Esophagus mucosa (tissue), 1 donor: ENCODE data around the gene ALDH1L1. TPM values are rescaled to one million over a fixed set of nuclear protein-coding genes. Genes with fewer than 3 reads are reported as not detected.
A peak's percentile ranks its signal among the peaks of the same experiment; 100 is the strongest.
"Not testable (repeated sequence)": the region's sequence is repeated elsewhere in the genome, so short reads cannot be mapped to it uniquely, and the experiment has no call there.

ENCODE experiments used
- ATAC-seq: fragments of 200-7000 bp; cut with Tn5 transposase; one replicate; pipeline ENCODE4 v1.9.1; 2020
- total RNA-seq: library from RNA; stranded (reverse); gene quantifications from one replicate; pipeline ENCODE4 v1.2.4, GENCODE V29; 2023
- donor health status: DM: yes; HTN: yes; CAD: no.

ALDH1L1 gene
- total RNA-seq, 1 donor from 2014 or later: 4.5 TPM

DNA sequence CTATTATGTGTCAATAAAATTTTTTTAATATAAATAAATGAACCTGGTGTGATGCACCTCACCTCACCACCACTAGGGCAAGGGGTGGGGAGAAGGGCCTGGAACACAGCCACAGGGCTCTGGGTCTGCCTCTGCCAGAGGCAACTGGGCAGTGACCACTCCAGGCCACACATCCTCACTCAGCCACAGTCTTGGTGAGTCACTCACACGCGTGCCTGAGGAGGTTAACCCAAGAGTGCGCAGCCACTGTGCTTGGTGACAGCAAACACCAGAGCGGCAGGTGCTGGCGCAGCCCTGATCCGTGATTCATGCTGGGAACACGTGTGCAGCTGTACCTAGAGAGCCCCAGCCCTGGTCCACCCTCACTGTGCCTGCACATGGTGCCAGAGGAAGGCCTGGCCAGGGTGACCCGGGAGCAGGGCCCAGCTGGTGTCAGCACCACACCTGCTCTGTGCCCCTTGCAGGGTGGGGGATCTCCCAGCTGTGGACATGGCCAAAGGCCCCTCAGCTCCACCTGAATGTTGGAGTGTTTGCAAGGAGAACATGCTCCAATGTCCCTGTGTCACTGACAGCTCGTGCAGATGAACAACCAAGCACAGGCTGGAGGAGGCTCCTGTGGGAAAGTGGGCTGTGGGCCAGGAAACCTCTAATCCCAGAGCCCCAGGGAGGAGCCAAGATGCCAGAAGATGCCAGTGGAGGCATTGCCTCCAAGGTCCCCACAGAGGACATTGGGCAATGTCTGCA is 98.6 kb downstream of the ALDH1L1 start:
- peak; percentile 92 for ATAC-seq

DNA sequence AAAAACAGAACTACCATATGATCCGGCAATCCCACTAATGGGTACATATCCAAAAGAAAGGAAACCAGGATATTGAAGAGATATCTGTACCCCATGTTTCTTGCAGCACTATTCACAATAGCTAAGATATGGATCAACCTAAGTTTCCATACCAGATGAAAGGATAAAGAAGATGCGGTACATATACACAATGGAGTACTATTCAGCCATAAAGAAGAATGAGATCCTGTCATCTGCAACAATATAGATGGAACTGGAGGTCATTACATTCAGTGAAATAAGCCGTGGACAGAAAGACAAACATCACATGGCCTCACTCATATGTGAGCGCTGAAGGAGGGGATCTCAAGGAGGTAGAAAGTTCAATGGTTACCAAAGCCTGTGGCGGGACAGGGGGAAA is 99.4 kb downstream of the ALDH1L1 start:
- no peak for ATAC-seq

DNA sequence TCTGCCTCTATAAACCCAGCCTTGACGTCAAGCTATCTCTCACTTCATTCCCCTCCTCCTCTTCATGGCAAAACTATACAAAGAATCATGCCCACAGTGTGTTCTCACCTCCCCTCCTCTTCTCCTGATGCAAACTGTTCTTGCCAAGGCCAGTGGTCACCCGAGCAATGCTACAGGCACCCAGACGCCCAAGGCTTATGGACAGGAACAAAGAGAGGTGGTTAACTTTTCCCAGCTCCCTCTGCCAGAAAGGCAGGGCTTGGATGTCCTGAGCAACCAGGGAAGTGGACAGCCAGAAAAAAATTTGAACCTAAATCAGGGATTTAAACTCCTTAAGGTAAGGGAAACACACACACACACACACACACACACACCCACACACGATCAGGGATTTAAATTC is 101.5 kb downstream of the ALDH1L1 start:
- ATAC-seq: no peak

DNA sequence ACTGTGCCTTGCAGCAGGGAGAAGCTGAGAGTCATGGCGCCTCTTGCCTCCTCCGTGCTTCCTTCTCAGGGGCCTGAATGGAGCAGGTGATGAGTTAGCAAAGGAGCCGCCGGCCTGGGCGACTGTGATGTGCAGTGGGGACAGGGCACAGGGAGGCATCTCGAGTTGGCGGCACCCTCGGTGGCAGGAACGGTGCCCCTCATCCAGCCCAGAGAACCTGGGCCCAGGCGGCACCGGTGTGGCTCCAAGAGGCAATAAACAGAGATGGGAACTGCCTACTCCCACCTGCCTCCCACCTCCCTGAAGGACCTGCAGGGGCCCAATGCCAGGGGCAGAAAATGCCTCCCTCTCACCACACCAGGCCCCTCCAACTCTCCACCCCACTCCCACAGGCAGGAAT is 102.6 kb downstream of the ALDH1L1 start:
- ATAC-seq: no peak

DNA sequence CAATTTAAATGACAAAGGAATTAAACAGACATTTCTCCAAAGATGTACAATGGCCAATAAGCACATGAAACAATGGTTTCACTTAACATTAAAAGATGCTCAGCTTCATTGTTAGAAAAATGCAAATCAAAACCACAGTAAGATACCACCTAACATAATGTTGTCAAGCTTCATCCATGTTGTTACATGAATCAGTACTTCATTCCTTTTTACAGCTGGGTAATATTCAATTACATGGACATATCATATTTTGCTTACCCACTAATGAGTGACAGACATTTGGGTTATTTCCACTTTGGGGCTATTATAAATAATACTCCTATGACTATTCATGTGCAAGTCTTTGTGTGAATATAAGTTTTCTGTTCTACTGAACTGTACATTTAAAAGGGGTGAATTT is 104.2 kb downstream of the ALDH1L1 start:
- ATAC-seq: no peak

DNA sequence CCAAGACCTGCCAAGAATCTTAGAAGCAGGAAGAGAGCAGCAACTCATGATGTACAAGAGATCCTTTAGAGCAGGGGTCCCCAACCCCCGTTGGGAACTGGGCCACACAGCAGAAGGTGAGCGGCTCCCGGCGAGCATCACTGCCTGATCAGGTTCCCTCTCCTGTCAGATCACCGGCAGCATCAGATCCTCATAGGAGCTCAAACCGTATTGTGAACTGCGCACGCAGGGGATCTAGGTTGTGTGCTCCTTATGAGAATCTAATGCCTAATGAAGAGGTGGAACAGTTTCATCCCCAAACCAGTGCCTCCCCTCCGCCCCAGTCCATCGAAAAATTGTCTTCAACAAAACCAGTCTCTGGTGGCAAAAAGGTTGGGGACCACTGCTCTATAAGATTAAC is 110.2 kb downstream of the ALDH1L1 start:
- ATAC-seq: no peak

DNA sequence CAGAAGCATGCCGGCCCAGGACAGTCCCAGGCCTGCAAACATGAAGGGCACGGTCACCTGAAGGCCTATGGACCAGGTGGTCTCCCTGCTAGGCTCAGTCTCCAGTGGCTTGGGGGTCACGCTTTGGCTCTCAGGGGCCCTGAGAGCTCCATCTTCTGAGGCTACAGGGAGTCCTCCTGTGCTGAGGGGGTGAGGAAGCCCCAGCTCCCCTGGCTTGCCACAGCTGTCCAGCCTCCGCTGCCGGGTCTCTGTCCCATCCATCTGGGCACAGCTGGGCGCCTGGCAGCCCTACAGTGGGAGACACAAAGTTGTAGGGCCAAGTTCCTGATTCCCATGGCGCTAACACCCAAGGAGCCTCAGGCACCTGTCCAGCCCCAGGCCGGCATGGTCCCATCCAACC is 112.4 kb downstream of the ALDH1L1 start:
- peak; percentile 12 for ATAC-seq

DNA sequence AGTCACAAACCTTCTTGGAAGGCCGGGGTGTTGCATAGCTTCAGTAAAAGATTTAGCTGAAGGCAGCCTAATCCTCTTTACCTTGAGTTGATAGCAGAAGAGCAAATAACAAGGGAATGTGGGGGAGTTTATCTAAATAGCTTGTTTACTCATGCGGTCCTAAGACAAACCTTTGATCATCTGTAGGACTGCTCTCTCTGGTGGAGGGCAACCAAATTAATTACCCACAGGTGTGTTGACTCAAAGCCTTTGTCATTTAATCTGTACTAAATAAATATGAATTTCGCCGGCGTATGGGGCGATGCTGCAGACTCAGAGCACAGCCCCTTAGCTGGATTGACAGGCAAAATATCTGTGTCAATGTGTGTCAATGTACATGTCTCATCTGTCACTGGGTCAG is 113.7 kb downstream of the ALDH1L1 start:
- ATAC-seq: not testable (repeated sequence)

DNA sequence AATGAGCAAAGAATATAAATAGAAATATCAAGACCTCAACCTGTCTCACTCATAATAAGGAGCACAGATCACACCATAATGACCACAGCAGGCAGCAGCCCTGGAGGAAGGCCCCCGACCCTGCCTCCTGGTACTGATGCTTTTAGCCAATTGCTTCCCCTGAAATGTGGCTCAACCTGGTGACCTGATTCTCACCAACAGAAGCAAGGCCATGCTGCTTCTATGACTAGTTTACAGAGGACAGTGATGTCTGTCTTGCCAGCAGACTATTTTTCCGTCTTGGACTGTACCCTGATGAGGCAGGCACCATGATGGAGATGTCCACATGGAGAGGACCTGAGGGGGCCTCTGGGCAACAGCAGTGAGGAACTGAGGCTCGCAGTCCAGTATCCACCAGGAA is 114.5 kb downstream of the ALDH1L1 start:
- no peak for ATAC-seq

DNA sequence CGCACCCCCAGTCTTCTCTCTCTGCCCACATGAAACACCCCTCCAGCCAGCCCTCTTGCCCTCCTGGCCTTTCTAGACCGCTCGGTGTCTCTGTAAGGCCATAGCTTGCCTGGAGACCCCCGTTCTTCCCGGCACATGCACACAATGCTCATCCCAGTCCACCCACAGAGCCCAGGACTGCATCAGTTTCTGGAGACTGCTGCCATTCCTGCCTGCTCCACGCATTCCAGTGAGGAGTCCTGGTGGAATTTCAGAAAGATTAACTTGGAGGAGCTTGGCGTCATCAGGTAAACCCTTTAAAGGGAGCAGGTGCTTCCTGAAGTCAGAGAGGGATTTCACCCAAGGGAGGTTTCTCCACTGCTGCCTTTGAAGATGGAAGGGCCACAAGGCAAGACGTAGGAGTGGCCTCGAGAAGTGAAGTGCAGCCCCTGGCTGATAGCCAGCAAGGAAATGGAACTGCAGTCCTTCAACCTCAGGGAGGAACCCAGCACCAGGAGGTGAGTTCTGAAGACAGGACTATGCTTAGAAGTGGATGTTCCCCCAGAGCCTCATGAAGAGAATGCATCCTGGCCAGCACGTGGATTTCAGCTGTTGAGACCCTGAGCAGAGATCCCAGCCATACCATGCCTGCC is 115.6 kb downstream of the ALDH1L1 start:
- peak; percentile 71 for ATAC-seq

DNA sequence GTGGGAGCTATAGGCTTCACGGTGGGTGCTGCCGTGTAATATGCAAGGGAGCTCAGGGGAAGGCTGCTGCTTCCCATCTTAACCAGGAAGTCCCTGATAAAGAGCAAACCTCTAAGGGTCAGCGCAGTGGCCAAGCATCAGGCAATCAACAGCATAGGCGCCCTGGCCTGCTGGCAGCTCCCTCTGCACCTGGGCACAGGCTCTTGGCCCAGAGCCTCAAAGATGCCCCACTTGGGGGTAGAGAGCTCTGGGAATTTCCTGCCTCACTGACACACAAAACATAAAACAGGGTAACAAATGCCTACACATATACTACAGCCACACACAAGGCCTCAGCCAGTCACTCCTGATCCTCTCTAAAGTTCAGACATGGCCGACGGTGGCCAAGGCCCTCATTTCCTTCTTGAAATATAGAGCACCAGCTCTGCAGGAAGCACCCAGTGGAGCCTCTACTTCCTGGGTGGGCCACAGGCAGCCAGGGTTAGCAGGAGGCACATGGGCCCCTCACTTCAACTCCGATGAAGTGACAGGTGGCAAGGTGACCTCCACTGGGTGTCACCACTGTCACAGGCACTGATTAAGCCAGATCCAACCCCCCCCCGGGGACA is 116.9 kb downstream of the ALDH1L1 start:
- no peak for ATAC-seq

DNA sequence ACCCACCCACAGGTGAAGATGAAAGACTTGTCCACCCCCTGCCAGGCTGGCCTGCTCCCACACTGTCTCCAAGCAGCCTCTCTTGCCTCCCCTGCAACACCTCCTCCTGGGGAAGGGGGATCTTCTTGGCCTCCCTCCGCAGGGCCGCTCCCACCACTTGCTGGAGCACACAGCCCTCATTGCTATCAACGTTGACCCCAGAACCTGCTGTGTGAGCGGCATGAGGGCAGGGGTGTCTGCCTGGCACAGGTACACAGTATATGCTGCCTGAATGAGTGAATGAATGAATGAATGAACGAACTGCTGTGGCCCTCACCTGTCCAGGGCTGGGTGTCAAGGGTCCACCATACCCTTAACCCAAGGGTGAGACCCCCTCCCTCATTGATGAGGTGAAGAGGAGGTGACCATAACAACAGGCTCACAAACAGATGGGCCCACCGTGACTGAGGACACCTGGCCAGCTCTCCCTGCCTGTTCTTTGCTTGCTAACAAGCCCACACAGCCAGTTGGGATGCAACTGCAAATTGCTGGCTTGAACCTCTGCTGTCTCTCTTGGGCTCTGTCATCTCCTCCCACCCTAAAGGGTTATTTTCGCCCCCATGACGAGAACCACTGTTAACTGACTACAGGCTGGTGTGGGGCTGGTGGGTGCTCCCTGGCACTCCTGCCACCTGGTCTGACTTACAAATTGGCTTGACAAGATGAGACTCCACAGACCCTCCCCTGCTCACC is 118.9 kb downstream of the ALDH1L1 start:
- no peak for ATAC-seq

DNA sequence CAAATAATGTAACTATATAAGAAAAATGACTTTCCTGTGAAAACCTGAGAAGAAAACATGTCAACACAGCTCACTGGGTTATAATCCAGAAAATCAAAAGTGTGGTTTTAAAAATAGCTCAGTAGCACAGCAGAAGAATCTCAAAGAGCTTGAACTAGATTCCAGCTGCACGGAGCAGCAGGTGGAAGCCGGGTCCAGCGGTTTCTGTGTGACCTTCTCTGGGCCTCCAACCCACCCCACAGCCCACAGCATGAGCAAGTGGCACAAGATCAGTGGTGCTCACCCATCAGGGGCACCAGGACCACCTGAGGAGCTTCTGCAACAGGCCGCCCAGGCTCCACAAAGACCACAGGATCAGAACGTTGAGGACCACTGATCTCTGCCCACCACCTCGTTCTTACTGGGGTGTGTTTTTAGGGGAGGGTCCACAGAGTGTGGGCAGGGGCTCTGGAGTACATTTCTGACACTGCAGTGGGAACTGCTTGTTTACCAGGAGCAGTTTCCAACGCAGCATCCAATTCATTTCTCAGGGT is 119.7 kb downstream of the ALDH1L1 start:
- no peak for ATAC-seq

DNA sequence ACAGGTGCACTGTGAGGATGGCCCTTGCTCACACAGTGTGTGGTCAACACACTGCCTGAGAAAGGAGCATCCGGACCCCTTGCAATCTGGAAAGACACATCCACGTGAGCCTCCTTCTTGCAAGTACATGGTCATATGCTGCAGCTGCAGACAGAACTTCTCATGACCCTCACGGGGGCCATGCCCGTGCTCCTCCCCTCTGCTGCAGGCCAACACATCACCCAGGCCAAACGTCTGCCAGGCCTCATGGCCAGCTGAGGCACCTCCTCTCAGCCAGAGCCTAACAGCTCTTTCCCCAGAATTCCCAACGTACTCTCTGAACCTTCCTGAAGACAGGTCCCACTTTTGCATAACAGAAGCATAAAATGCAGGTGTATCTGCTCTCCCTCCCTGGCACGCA is 121.7 kb downstream of the ALDH1L1 start:
- ATAC-seq: no peak

DNA sequence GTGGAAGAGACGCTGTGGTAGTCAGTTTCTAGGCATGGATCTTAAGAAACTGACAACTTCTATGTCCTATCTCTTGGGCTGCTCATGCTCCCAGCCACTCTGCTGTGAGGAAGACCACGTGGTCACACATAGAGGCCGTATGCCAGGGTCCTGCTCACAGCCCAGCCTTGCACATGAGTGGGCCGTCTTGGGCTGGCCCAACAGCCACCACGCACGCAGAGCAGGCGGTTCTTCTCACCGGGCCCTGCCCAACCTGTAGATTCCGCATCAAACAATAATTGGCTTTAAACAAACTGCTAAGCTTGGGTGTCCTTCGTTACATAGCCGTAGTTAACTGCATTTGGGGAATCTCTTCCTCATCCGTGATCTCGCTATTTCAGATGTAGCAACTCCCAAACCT is 122.5 kb downstream of the ALDH1L1 start:
- ATAC-seq: no peak

DNA sequence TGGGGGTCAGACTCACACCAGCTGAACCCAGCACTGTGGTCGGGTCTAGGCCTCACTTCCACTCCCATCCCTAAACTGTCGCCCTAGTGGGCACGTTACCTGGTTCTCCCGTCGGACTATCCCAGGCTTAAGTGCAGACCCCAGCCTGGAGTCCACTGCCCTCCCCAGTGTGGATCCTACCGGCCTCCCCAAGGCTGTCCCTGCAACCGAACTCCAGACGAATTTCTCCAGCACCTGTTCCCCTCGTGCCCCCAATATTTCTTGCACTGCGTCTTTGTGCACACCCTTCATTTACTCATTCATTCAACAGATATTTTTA is 122.9 kb downstream of the ALDH1L1 start:
- no peak for ATAC-seq

DNA sequence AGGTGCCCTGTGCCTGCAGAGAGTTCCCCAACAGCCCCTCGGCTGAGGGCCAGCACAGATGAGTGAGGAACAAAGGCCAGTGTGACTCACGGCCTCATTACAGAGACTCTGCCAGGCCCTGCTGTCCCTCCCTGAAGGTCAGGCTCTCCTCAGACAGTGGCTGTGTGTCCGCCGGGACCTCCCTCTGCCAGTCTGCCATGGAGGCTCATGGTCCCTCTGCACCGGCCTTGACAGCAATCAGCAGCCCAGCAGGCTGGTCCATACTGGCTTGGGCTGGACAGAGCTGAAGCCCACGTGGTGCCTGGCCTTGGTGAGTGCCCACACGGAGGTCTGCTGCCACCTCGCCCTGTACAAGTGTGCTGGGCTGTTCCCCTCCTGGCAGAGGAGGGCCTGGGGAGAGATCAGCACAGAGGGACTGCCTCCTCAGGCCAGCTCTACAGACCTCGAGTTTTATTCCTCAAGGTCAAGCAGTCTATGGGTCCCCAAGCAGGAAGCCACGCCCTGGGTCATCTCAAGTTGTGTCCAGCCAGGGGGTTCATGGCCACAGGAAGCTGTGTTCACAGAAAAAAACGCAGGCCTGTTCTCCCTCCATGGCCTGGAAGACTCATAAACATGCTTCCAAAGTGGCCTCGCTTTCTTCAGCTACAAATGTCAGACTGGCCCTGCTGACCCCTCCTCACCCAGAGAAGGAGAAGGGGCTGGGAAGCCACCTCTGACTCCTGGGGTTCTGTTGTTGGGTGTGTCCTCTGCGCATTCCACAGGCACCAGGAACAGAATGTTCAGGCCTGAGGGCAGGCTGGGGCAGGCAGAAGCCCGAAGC is 123.5 kb downstream of the ALDH1L1 start:
- peak; percentile 72 for ATAC-seq

DNA sequence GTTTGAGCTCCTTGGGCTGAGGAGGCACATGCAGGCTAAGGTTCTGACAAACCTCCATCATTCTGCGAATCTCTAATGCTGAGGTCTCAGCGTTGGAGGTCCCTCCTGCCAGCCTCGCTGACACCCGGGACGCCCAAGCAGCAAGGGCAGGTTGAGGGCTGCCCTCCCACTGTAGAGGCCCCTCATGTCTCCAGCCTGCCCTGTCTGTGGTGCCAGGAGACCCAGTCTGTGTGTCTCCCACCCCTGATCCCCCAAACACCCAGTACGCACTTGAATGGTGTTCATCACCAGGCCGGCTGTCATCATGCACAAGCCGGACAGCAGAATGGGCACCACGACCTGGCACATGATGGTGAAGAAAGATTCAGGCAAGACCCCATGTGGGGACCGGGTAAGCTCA is 124.3 kb downstream of the ALDH1L1 start:
- ATAC-seq: no peak

DNA sequence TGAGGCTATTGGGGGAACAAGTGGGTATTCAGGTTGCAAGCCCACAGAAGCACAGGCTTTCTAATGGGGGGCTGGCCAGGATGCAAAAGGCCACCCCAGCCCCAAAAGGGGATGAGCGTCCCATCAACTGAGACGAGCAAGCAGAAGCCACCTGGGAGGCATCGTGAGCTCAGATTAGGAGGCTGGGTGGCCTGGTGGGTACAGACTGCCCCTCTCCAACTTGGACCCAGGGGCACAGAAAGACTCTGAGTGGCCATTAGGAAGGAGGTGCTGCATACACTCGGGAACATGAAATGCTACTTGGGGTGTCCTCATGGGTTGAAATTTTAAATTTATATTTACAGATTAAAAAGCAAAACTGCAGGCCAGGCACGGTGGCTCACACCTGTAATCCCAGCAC is 125.5 kb downstream of the ALDH1L1 start:
- no peak for ATAC-seq

DNA sequence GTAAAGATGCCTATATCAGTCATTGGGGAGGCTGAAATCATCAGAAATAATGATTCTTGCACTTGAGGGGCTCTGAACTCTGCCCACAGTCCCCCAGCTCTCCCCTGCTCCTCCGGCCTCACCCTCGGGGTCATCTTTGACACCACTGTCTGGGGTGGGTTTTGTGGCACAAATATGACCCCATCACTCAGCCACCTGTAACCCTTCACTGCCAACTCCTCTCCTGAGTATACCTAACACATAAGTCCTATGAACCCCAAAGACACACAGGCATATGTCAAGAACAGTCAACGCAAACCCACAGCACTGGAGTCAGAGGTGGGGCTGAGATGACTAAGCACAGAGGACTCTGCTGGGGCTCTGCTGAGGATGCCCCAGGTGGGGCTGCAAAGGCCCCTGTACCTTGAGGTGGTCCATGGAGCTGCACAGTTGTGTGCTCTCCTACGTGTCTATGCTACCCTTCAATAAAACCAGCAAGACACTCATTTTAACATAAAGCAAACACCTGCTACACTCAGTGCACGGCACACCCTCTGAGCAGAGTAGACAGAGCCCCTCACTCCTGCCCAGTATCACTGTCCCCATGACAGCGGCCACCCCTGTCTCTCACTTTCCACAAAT is 126.3 kb downstream of the ALDH1L1 start:
- no peak for ATAC-seq
